GM18907 (cell line): ENCODE data around the gene CLINT1.

Experiments
- ATAC-seq: cut with Tn5 transposase; IDR thresholded peaks from one replicate; pipeline ENCODE4 v1.9.1; 2021; ENCODE audit warnings: mild to moderate bottlenecking, moderate library complexity; ENCODE audit not compliant: unreplicated experiment

CLINT1 gene

DNA sequence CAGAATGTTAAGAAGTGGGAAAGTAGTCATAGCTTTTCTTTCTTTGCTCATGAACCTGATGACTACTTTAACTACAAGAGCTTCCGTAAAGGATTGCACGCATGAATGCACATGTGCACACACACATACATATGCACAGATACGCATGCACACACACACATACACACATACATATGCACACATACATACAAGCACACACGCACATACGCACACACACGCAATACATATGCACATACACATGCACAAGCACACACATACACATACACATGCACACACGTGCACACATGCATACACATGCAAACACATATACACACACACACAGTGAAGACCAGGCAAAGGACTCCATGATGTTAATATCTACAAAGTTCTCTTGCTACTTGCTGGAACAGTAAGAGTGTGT, 92.5 kb downstream of the CLINT1 start:
- ATAC-seq = no peak

DNA sequence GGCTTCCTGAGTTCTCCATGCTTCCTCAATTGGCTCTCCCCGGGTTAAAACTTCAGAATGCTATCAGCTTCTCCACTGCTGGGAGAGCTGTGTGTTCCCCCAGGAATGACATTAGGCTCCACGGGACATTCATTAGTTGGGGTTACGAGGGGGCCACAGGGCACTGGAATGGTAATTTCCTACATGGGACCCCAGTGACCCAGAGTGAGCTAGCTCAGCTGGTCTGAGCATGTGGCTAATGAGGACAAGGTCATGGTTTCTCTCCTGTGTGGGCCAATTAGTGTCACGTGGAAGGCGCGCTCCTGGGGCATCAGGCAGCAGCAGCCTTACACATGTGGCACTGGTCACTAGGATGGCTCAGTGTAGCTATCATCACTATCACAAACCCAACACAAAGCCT, 94.4 kb downstream of the CLINT1 start:
- ATAC-seq = no peak

DNA sequence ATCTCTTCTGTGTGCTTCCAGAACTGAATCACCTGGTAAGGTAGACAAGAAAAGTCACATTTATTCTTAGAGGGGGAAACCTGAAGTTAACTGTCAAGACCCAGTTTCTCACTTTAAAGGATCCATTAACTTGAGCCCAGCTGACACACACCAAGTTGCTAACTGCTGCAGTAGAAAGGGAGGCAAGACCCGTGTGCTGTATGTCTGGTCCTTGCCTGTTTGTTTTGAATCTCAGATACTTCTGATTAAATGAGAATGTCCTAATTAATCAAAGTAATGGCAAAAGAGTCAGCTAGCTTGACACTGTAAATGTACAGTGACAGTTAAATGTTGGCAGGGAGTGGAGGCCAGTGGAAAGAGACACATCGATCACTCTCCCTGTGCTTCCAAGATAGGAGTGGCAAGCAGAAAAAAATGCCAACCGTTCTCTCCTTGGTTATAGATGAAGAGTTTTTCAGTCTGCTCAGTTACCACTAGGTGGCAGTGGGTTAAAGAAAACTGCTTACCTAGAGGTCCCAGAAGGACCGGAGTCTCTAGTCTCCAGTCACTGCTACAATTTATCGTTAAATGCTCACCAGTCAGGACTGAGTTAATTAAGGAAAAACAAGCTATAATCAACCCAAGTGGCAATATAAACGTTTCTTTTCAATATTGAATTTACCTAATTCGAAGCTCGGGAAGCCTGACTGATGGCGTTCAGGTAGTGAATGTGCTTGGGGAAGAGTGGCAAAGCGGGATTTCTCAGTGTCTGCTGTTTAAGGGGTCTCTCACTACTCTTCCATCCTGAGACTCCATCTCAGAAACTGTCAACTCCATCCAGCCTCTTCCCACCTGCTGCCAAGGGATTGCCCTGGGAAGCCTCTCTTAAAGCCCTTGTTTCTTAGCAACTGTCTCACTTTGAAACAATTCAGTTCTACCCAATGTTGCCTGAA, 97.0 kb downstream of the CLINT1 start:
- ATAC-seq = peak; percentile 76

DNA sequence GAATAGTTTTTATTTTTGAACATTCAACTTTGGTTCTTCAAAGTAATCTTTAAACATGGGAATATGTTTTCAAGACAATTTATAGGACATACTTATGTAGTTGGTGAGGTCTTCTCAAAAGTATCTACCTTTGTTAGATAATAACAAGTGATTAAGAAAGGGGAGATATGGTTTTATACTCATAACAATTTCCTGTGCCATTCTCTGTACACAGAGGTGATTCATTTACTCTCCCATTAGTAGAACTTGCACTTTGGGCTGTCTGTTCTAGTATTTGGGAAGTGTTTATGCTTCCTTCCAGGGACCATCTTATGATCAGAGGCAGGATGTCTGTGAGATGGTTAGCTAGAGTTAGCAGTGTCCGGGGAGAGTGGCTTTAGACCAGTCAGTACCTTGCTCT, 100.2 kb downstream of the CLINT1 start:
- no peak for ATAC-seq

DNA sequence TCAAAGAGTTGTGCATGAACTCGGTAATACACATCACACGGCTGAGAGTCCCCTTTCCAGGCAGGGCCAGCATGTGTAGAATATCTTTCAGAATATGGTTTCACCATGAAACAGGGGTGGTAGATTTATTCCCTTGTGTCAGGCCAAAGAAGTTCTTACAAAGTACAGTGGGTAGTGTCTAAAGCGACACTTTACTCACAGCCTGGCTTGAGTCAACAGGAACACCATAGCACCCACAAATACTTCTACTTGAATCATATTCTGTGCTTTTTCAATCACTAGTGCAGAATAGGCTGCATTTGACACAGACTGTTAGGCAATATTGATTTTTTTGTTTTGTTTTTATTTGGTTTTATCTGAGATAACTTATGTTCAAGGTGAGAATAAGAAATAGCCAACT, 102.8 kb downstream of the CLINT1 start:
- ATAC-seq = no peak

DNA sequence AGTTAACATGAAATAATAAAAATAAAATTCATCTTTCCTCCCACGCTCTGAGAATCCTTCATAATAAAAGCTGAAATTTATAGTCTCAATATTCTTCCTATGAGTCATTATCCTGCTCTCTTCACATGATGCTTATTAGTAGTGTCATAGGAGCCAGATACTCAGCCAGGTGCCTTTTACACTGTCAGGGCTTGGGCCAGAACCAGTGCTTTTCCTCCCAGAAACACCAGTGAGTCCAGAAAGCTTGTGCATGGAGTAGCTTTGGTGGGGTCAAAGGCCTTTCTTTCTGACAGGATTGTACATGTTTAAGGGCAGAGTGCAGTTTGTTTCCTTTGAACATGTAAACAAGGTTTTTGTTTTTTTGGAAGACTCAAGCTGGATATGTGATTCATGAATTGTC, 108.6 kb downstream of the CLINT1 start:
- ATAC-seq = no peak

DNA sequence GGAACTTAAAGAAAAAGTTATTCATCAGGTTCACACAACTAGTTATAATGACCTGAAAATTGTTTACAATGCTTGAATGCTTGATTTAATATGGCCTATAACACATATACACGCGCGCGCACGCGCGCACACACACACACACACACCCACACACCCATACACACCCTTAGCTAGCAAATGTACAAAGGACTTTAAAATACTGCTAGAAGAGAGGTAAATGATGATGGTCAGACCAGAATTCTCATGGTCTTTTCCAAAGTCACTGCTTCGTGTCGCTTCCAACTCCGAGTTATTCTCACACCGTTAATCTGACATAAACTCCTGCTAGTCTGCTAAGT, 109.5 kb downstream of the CLINT1 start:
- ATAC-seq = no peak

DNA sequence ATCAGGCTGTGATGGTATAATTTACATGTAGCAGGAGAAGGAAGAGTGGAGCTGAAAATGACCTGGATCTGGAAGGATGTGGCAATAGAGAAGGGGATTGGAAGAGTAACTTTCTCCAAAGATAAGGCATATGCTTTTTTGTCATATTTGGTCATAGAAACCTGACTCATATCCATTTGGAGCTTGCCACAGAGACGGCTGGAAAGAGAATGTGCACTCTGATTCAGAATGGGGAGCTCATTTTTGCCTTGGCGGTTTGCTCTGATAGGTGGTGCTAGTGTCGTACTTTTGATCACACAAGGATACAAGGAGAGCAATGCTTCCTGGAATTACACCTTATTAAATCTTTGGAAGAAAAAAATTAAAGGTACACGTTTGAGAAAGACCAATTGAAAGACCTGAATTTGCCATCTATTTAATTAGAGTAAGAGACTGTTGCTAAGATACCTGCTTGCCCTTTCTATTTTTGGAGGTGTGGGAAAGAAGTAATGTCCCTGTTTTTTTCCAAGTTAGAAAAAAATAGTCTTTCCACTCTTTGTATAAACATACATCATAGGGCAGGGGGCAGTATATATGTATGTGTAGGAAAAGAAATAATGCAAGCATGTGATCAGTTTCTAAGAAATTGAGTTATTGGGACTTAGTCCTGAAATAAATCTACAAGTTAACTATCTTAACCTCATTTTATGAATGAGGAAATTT, 110.0 kb downstream of the CLINT1 start:
- no peak for ATAC-seq

DNA sequence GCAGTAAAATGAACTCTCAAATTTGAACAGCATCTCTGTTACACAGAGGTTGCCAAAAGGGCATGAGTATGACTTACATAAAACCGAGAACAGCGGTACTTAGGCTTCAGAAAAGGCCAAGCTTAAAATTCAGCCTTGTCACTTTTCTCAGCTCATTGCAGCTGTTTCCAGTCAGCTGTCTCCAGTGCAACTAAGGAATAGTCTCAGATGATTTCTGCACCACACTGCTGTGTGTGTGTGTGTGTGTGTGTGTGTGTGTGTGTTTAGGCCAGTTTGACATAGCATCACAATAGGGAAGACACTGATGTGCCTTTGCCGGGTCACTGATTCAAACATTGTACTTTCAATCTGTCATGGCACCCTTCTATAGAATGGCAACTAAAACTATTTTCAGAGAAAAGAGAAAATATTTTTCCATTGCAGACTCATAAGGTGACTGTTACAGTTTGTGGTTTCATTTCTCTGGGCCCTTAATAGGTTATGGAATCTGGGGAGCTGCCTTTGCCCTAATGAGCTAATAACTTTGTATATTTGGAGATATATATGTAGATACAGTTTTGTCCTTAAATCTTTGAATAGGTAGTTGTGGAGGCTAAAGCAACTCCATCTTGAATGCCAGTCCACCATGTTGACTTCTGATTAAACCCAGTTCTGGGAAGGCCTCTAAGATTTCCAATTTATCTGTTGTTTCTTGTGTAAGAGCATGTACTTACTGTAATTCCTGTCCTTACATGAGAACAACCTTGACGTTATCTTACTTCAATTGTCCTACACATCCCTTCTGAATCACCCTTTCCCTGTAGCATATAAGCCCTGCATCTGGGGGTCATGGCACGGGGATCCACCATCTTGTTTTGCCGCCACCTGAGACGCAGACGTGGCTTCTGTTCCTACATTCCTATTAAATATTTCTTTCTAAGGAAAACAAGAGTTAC, 110.9 kb downstream of the CLINT1 start:
- no peak for ATAC-seq

DNA sequence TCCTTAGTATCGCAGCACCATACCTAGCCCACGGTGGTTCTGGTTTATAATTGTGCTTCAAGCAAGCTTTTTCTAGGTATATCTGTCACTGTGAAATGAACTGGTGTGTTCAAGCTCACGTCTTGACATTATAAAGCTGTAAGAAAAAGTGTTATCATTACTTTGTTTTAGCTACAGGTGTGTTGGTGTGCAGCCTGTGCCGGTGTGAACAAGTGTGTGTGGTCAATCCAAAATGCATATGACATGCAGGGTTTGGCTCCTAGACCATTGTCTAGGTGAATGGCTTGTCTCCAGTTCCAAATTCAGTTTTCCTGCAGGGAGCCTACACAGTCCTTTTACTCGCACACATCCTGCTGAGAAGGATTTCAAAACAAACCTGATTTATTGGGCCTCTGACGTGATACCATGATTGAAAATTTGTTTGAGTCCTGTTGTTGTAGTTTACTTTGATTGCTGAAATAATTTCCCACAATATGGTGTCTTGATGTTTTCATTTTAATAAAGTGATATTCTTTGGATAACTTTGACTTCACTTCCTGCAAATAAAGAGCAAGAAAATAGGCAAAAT, 111.7 kb downstream of the CLINT1 start:
- ATAC-seq = no peak

DNA sequence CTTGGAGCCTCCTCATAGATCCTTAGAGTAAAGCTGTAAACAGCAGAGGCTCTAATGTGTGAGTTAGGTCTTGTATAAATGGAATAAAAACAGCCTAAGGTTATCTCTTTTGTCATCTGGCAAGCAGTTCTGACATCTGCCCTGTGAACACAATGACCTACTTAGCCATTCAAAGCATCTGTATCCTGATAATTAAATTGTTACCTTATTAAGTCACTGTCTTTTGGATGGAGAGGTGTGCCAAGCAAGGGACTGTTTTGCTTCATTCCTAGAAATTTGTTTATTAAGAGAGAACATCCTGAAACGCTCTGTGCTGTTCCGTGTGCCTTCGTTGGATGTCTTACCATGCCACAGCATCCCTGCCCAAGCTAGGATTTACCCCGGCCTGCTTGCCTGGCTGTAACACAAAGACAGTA, 113.9 kb downstream of the CLINT1 start:
- ATAC-seq = no peak

DNA sequence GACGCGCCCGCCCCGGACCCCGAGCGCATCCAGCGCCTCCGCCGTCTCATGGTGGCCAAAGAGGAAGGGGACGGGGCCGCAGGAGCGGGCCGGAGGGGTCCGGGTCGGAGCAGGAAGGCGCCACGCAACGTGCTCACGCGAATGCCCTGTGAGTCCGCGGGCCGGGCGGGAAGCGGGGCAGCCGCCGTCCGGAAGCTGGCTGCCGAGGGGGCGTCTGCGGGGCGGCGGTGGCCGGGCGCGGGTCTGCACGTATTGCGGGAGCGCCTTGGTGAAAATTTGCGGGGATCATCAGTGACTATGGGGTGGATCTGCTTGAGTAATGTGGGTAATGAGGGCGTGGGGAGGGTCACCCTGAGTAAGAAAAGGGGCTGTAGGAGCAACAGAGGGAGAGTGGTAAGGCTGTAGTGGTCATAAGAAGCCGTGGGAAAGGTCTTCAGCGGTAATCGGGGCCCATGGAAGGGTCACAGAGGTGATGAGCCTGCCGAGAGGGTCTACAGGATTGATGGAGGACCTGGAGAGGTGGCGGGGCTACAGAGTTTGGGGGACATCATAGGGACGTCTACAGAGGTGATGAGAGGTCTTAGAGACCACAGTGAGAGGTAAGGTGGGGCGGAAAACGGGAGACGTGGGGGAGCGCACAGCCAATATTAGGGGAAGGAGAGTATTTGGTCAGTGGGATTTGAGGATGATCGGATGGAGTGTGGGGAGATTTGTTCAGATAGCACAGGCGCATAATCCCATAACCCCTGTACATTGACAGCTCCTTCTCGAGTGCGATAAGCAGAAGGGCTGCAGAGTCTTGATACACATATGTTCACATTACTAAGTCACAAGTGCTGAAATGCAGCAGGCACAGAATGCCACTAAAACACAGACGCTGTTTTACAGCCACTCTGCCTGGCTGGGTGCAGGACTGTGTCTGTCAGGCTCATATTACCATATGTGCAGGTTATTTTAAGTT, 114.6 kb downstream of the CLINT1 start:
- ATAC-seq = peak; percentile 34

DNA sequence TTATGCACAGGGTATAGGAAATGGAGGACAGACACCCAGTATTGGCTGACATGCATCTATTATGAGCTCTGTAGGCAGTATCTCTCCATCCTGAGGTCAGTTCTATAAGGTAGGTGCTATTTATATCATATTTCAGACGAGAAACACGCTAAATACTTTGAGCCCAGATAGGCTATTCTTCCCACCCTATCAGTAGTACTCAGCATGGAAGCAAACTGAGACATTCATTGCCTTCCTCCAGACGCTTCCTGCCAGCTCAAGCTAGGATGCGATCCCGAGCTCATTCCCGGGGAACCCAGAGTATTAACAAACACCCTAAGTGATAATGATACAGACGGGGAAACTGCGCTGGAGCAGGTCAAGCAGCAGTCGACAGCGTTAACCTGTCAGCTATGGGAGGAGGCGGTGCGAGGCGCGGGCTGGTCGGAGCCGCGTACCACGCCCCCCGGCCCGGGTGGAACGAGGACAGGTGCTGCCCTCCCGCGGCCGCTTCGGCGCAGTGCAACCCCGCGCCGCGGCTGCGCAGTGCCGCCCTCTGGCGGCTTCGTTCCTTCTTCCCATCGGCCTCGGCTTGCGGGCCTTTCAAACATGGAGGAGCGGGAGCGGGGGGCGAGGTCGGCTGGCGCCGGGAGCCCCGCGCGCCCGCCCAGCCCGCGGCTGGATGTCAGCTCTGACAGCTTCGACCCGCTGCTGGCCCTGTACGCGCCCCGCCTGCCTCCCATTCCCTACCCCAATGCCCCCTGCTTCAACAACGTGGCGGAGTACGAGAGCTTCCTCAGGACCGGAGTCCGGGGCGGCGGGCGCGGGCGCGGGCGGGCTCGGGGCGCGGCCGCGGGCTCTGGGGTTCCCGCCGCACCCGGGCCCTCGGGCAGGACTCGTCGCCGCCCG, 115.5 kb downstream of the CLINT1 start, which contains the start of gene LSM11:
TSS of gene LSM11 (plus strand) at position 550 of the 888 bp plus-strand sequence. CDS start at position 589, 39 bp downstream.
- peak; percentile 92 for ATAC-seq

DNA sequence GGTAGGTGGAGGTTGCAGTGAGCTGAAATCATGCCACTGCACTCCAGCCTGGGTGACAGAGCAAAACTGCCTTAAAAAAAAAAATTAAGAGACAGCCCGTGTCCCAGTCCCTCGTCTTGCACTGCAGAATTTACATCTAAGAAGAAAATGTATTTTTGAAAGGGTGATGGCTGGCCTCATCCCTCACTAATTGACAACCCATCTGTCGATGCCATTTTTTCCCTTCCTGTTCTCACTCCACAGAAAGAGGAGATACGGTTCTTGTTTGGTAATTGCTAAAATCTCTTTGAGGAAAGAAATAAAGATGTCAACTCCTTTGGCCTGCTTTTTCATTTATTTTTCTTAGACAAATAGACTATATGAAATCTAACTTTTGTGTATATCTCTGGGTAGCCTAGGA, 117.8 kb downstream of the CLINT1 start:
- no peak for ATAC-seq

DNA sequence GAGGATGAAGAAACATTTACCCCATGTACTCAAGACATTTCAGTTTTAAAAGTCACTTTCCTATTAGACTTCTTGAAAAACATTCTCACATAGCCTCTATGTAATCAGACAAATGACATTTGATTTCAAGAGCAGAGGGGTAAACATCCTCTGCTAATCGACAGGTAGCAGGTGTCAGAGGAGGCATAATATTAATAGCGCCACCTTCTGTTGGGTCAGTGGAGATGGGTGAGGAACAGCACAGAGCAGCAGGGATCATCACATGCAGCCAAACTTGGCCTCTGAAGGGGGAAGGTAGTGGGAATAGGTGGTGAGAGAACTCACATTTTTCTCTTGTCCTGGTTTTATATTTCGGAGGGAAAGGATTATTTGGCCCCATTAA, 118.7 kb downstream of the CLINT1 start:
- ATAC-seq = no peak

DNA sequence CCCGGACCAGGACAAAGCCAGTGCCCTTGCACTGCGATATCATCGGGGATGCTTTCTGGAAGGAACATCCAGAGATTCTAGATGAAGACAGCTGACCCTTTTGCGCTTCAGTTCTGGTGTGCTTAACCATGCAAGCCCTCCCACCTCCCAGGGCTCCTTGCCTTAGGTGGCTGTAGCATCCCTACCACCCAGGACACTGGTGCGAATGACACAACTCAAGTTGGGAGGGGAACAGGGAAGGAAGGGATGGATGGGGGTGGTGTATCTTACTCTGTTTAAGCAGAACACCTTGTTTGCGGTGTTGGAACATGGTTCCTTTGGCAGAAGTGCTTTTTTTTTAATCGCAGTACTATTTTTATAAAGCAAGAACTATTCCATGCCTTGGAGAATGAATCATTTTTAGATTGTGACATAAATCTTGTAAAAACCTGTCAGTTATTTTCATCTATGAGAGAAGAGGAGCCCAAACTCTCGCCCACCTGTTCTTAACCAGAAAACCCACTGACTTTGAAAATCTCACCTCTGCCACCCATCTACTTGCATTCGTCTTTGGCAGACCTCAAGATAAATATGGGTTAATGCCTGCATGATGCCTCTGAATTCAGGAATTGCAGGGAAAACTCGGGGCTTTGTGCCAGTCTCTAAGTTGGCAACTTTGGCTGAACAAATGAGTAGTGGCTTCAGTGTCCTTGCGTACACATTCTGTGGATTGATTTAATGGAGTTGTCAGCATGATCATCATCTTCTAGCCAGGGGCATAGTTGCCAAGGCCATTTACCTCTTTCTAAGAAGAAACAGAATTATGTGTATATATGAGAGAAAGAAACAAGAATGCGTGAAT, 119.3 kb downstream of the CLINT1 start:
- no peak for ATAC-seq

DNA sequence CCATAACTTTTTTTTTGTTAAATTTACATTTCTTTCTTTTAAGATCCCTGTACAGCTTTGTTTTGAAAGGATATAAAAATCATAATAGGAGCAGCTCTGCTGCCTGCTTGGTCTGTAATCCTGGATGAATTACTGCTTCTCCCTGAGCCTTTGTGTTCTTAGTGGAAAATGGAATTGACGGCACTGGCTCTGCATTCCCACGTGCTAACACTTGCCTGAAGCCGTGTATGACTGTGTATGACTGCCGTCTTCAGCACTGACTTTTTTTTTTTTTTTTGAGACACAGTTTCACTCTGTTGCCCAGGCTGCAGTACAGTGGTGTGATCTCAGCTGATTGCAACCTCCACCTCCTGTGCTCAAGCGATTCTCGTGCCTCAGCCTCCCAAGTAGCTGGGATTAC, 123.0 kb downstream of the CLINT1 start:
- no peak for ATAC-seq
